IMR-90 (cell line): ENCODE results near the gene SDK1. TPM values are rescaled to one million over a fixed set of nuclear protein-coding genes. Genes with fewer than 3 reads are reported as not detected.

ENCODE experiments used
- ATAC-seq: fragments of 200-7000 bp; cut with Tn5 transposase; 2 replicates; pipeline ENCODE4 v1.9.1; 2020; ENCODE audit warnings: low read depth, mild to moderate bottlenecking, moderate library complexity
- BruUV-seq: library from RNA; stranded (reverse); fragments of 400-500 nt; replicated peaks from 2 replicates; lab custom pipeline; 2021; lab: Mats Ljungman, UMichigan
- CTCF ChIA-PET: fragments of 300-600 bp; formaldehyde crosslinking; extraction: SDS; loops from one replicate; lab custom pipeline; 2021; ENCODE audit warnings: antibody characterized with exemption; lab: Yijun Ruan, JAX
- POLR2A ChIA-PET: fragments of 300-600 bp; sonication (Branson Sonifier 250); formaldehyde crosslinking; loops from one replicate; lab custom pipeline; 2022; ENCODE audit warnings: antibody characterized with exemption; ENCODE audit not compliant: unreplicated experiment; lab: Charles Lee
- DNase-seq: peaks from one replicate; pipeline ENCODE4 v3.0.0; 2013
- H2AFZ ChIP-seq: replicated peaks from 2 replicates; pipeline ENCODE3; 2013; ENCODE audit warnings: low read length, mild to moderate bottlenecking; ENCODE audit not compliant: poor library complexity
- H2AK5ac ChIP-seq: 2 replicates; pipeline ENCODE4 v1.6.1; 2013; ENCODE audit warnings: low read depth, low read length, inconsistent platforms
- H2AK9ac ChIP-seq: replicated peaks from 2 replicates; pipeline ENCODE3; 2013; ENCODE audit warnings: mild to moderate bottlenecking, low read depth, low read length, moderate library complexity; ENCODE audit not compliant: poor library complexity
- H2BK120ac ChIP-seq: 2 replicates; pipeline ENCODE4 v1.6.1; 2013; ENCODE audit warnings: low read depth, low read length, inconsistent platforms
- H2BK15ac ChIP-seq: 3 replicates; pipeline ENCODE4 v1.6.1; 2013; ENCODE audit warnings: low read depth, low read length, inconsistent platforms
- H2BK20ac ChIP-seq: 2 replicates; pipeline ENCODE4 v1.6.1; 2013; ENCODE audit warnings: low read depth, mild to moderate bottlenecking, inconsistent platforms, low read length, moderate library complexity
- H2BK5ac ChIP-seq: 2 replicates; pipeline ENCODE4 v1.6.1; 2013; ENCODE audit warnings: mild to moderate bottlenecking, low read depth, low read length, inconsistent platforms; ENCODE audit not compliant: poor library complexity, severe bottlenecking
- H3K14ac ChIP-seq: replicated peaks from 2 replicates; pipeline ENCODE4 v1.6.1; 2013; ENCODE audit warnings: low read depth, low read length, inconsistent platforms
- H3K18ac ChIP-seq: 2 replicates; pipeline ENCODE4 v1.6.1; 2013; ENCODE audit warnings: low read depth, low read length, control low read depth
- H3K23ac ChIP-seq: 2 replicates; pipeline ENCODE4 v1.6.1; 2013; ENCODE audit warnings: low read depth, low read length, inconsistent platforms
- H3K27ac ChIP-seq: 2 replicates; pipeline ENCODE4 v1.5.1; 2013; ENCODE audit warnings: mild to moderate bottlenecking, control low read depth, low read length; ENCODE audit not compliant: insufficient read depth
- H3K27me3 ChIP-seq: 2 replicates; pipeline ENCODE4 v1.6.1; 2013; ENCODE audit warnings: low read length; ENCODE audit not compliant: control insufficient read depth, insufficient read depth
- H3K36me3 ChIP-seq: 2 replicates; pipeline ENCODE4 v1.6.1; 2013; ENCODE audit warnings: low read length, mixed read lengths; ENCODE audit not compliant: control insufficient read depth, insufficient read depth
- H3K4ac ChIP-seq: 2 replicates; pipeline ENCODE4 v1.6.1; 2013; ENCODE audit warnings: low read depth, low read length, inconsistent platforms
- H3K4me1 ChIP-seq: 2 replicates; pipeline ENCODE4 v1.6.1; 2013; ENCODE audit warnings: low read length, mixed read lengths; ENCODE audit not compliant: control insufficient read depth, insufficient read depth
- H3K4me2 ChIP-seq: 2 replicates; pipeline ENCODE4 v1.6.1; 2013; ENCODE audit warnings: low read depth, mild to moderate bottlenecking, control low read depth, low read length, moderate library complexity
- H3K4me3 ChIP-seq: 2 replicates; pipeline ENCODE4 v1.5.1; 2013; ENCODE audit warnings: low read depth, mild to moderate bottlenecking, control low read depth, low read length, moderate library complexity; ENCODE audit not compliant: insufficient read depth
- H3K56ac ChIP-seq: 2 replicates; pipeline ENCODE4 v1.6.1; 2013; ENCODE audit warnings: low read length, inconsistent platforms; ENCODE audit not compliant: insufficient read depth; ENCODE audit errors: extremely low read depth
- H3K79me1 ChIP-seq, 2 experiments: 2 replicates each; pipeline ENCODE4 v1.6.1; 2013; ENCODE audit warnings: low read length in 2 of 2, inconsistent platforms in 1 of 2, low read depth in 1 of 2
- H3K9ac ChIP-seq: 2 replicates; pipeline ENCODE4 v1.6.1; 2013; ENCODE audit warnings: low read depth, low read length, control low read depth
- H3K9me1 ChIP-seq: 2 replicates; pipeline ENCODE4 v1.6.1; 2013; ENCODE audit warnings: low read length, inconsistent platforms; ENCODE audit not compliant: insufficient read depth
- H3K9me3 ChIP-seq: 2 replicates; pipeline ENCODE4 v1.6.1; 2013; ENCODE audit warnings: low read length; ENCODE audit not compliant: control insufficient read depth, insufficient read depth
- H4K20me1 ChIP-seq: 2 replicates; pipeline ENCODE4 v1.6.1; 2013; ENCODE audit warnings: low read length, inconsistent platforms; ENCODE audit not compliant: insufficient read depth
- H4K5ac ChIP-seq: 2 replicates; pipeline ENCODE4 v1.6.1; 2013; ENCODE audit warnings: mild to moderate bottlenecking, low read depth, low read length, control low read depth
- H4K8ac ChIP-seq, 2 experiments: 2 replicates each; pipeline ENCODE4 v1.6.1; 2013; ENCODE audit warnings: low read depth in 2 of 2, low read length in 2 of 2, control low read depth in 1 of 2, inconsistent platforms in 1 of 2
- H4K91ac ChIP-seq: 2 replicates; pipeline ENCODE4 v1.6.1; 2013; ENCODE audit warnings: low read depth, low read length, inconsistent platforms; ENCODE audit not compliant: insufficient read depth
- BHLHE40 ChIP-seq: fragments of 150-350 bp; IDR thresholded peaks from 2 replicates; pipeline ENCODE4 v1.6.1; 2016; ENCODE audit warnings: mild to moderate bottlenecking, low read depth, low read length
- CEBPB ChIP-seq: IDR thresholded peaks from 2 replicates; pipeline ENCODE4 v1.6.1; 2012; ENCODE audit warnings: low read depth, low read length, improper control_type of control experiment
- CHD1 ChIP-seq: IDR thresholded peaks from 2 replicates; pipeline ENCODE4 v1.6.1; 2012; ENCODE audit warnings: low read depth, low read length, improper control_type of control experiment
- CTCF ChIP-seq: conservative IDR thresholded peaks from 2 replicates; pipeline ENCODE4 v1.5.1; 2012; ENCODE audit warnings: mild to moderate bottlenecking, low read depth, low read length, improper control_type of control experiment
- ELK1 ChIP-seq: fragments of 150-350 bp; IDR thresholded peaks from 2 replicates; pipeline ENCODE4 v1.6.1; 2016; ENCODE audit warnings: low read depth, mild to moderate bottlenecking, low read length, moderate library complexity, borderline replicate concordance
- FOS ChIP-seq: fragments of 150-350 bp; IDR thresholded peaks from 2 replicates; pipeline ENCODE4 v1.6.1; 2016; ENCODE audit warnings: low read depth, low read length
- MAFK ChIP-seq: IDR thresholded peaks from 2 replicates; pipeline ENCODE4 v1.6.1; 2012; ENCODE audit warnings: low read depth, low read length, improper control_type of control experiment
- MAZ ChIP-seq: IDR thresholded peaks from 2 replicates; pipeline ENCODE4 v1.6.1; 2012; ENCODE audit warnings: low read depth, mild to moderate bottlenecking, low read length, improper control_type of control experiment, moderate library complexity, borderline replicate concordance
- MXI1 ChIP-seq: IDR thresholded peaks from 2 replicates; pipeline ENCODE4 v1.6.1; 2012; ENCODE audit warnings: low read depth, mild to moderate bottlenecking, low read length, moderate library complexity, borderline replicate concordance
- NFE2L2 ChIP-seq: fragments of 150-350 bp; IDR thresholded peaks from 2 replicates; pipeline ENCODE4 v1.6.1; 2016; ENCODE audit warnings: low read depth, mild to moderate bottlenecking, low read length
- POLR2A ChIP-seq: IDR thresholded peaks from 2 replicates; pipeline ENCODE4 v1.6.1; 2012; ENCODE audit warnings: mild to moderate bottlenecking, low read depth, low read length
- RAD21 ChIP-seq: IDR thresholded peaks from 2 replicates; pipeline ENCODE4 v1.6.1; 2012; ENCODE audit warnings: low read length, improper control_type of control experiment
- RCOR1 ChIP-seq: IDR thresholded peaks from 2 replicates; pipeline ENCODE4 v1.6.1; 2012; ENCODE audit warnings: mild to moderate bottlenecking, low read length, improper control_type of control experiment; ENCODE audit not compliant: insufficient replicate concordance
- RFX5 ChIP-seq: IDR thresholded peaks from 2 replicates; pipeline ENCODE4 v1.8.0; 2012; ENCODE audit warnings: low read depth, mild to moderate bottlenecking, low read length, moderate library complexity
- SMC3 ChIP-seq: fragments of 150-350 bp; IDR thresholded peaks from 2 replicates; pipeline ENCODE4 v1.6.1; 2016; ENCODE audit warnings: low read depth, mild to moderate bottlenecking, antibody characterized with exemption, low read length, moderate library complexity
- USF2 ChIP-seq: fragments of 150-350 bp; IDR thresholded peaks from 2 replicates; pipeline ENCODE4 v1.6.1; 2017; ENCODE audit warnings: mild to moderate bottlenecking, antibody characterized with exemption, low read length, low read depth
- WGBS, 2 experiments: methylation state at CpG; one replicate each; pipeline versions ENCODE4 v1.1.5 to v1.1.7; 2013; ENCODE audit warnings: missing lambda C conversion rate in 2 of 2; ENCODE audit not compliant: insufficient read length in 1 of 2; ENCODE audit errors: extremely low coverage in 2 of 2; 5-methylcytosine and 5-hydroxymethylcytosine counted together
- dilution Hi-C: fragments of 300-500 bp; cut with HindIII; formaldehyde crosslinking; loops from one replicate; pipeline ENCODE4 v1.14.3; 2018; ENCODE audit warnings: low sequenced_read_pairs; ENCODE audit not compliant: unreplicated experiment
- in situ Hi-C: fragments of 300-500 bp; cut with MboI; formaldehyde crosslinking; loops from 3 replicates; pipeline ENCODE4 v1.14.3; 2019; ENCODE audit warnings: low sequenced_read_pairs, inconsistent platforms, mixed read lengths
- intact Hi-C: fragments of 100-400 bp; cut with micrococcal nuclease; formaldehyde crosslinking; loops from 2 replicates; pipeline ENCODE4 v1.10.0; 2022
- polyA plus RNA-seq, 3 experiments: library from polyadenylated mRNA; depleted of rRNA; stranded (reverse); fragments of >200 nt; gene quantifications; 2 replicates each; pipeline ENCODE4 v1.2.3, GENCODE V29; 2012; ENCODE audit warnings: low replicate concordance in 1 of 3
- total RNA-seq: library from RNA; depleted of rRNA; stranded (reverse); fragments of >200 nt; gene quantifications from 2 replicates; pipeline ENCODE4 v1.2.3, GENCODE V29; 2012

Gene SDK1
- total and polyA plus RNA-seq, 2 of the 4 experiments (the other 2 are of a cell fraction), result 1.5 to 1.6 TPM

GRCh38 chr7:4057289-4057616, 756.2 kb downstream of the SDK1 start:
- no peak overlapping the region for H3K14ac ChIP-seq
- ChIA-PET CTCF (no interaction called here), POLR2A (no interaction called here)
- H4K8ac ChIP-seq, result no peak overlapping the region
- H3K4me3 ChIP-seq, result no peak overlapping the region
- H2BK5ac ChIP-seq, result no peak overlapping the region
- H3K18ac ChIP-seq, result no peak overlapping the region
- H3K27me3 ChIP-seq, result no peaks in the 10 kb centered on the region
- H4K91ac ChIP-seq, result no peak overlapping the region
- no peak overlapping the region for H2BK120ac ChIP-seq
- no peaks in the 10 kb centered on the region for H3K36me3 ChIP-seq
- no CpG with 5 or more reads among the region's 1 CpG for WGBS, 2 experiments
- no peak overlapping the region for H2AK5ac ChIP-seq
- H3K23ac ChIP-seq, result no peak overlapping the region
- no peak overlapping the region for H2AK9ac ChIP-seq
- TF ChIP-seq BHLHE40 (no peak), RFX5 (no peak), SMC3 (no peak), MXI1 (no peak), RCOR1 (no peak), MAFK (no peak), CHD1 (no peak), CEBPB (no peak), MAZ (no peak), FOS (no peak), RAD21 (no peak), NFE2L2 (no peak), CTCF (no peak), USF2 (no peak), ELK1 (no peak), POLR2A (no peak)
- no peak overlapping the region for H3K27ac ChIP-seq
- no peak overlapping the region for H3K56ac ChIP-seq
- in situ Hi-C loops, result no loop called here
- DNase-seq (no peak), ATAC-seq (no peak)
- H2AFZ ChIP-seq, result no peak overlapping the region
- no peaks in the 10 kb centered on the region for H3K4me1 ChIP-seq
- BruUV-seq, result no TSS peak
- H4K20me1 ChIP-seq, result no peaks in the 10 kb centered on the region
- H3K79me1 ChIP-seq, result no peaks in the 10 kb centered on the region
- H3K9me3 ChIP-seq, result no peaks in the 10 kb centered on the region; the same call in 1 of the 2 replicates
- no peak overlapping the region for H3K4ac ChIP-seq
- dilution Hi-C loops, result no loop called here
- H3K9me1 ChIP-seq, result no peaks in the 10 kb centered on the region
- H2BK15ac ChIP-seq, result no peak overlapping the region
- no peak overlapping the region for H4K5ac ChIP-seq
- intact Hi-C loops, result no loop called here
- no peak overlapping the region for H3K4me2 ChIP-seq
- no peak overlapping the region for H3K9ac ChIP-seq
- H2BK20ac ChIP-seq, result no peak overlapping the region
